Fibroblast of pulmonary artery (primary cell): ENCODE measurements around the gene CACNA1G.

Source experiments
- DNase-seq: peaks from one replicate; pipeline ENCODE4 v3.0.0-alpha.2; 2010; ENCODE audit warnings: low read depth
- H3K4me3 ChIP-seq: replicated peaks from 2 replicates; pipeline ENCODE4 v1.5.1; 2011; ENCODE audit warnings: low read depth, mild to moderate bottlenecking, control low read depth, low read length, moderate library complexity
- CTCF ChIP-seq: IDR thresholded peaks from 2 replicates; pipeline ENCODE4 v1.5.1; 2011; ENCODE audit warnings: mild to moderate bottlenecking, control low read depth, low read length, inconsistent platforms; ENCODE audit errors: missing control alignments

CACNA1G gene

DNA sequence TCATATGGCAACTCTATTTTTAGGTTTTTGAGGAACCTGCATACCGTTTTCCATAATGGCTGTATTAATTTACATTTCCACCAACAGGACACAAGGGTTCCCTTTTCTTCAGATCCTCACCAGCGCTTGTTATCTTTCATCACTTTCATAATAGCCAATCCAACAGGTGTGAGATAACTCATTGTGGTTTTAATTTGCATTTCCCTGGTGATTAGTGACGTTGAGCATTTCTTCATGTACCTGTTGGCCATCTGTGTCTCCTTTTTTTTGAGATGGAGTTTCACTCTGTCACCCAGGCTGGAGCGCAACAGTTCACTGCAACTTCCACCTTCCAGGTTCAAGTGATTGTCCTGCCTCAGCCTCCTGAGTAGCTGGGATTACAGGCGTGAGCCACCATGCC is 38.0 kb downstream of the CACNA1G start:
- H3K4me3 ChIP-seq: no peak overlapping the region
- TF ChIP-seq CTCF: no peak
- DNase-seq: no peak

DNA sequence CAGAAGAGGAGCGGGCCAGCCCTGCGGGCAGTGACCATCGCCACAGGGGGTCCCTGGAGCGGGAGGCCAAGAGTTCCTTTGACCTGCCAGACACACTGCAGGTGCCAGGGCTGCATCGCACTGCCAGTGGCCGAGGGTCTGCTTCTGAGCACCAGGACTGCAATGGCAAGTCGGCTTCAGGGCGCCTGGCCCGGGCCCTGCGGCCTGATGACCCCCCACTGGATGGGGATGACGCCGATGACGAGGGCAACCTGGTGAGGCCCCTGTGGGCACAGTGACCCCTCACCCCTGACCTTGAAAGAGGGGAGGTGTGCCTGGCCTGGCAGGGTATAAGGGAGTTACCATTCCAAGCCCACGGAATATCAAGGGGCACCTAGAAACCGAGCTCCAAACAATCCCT is 39.1 kb downstream of the CACNA1G start:
- DNase-seq: no peak
- no peak overlapping the region for H3K4me3 ChIP-seq
- no peak for TF ChIP-seq CTCF

DNA sequence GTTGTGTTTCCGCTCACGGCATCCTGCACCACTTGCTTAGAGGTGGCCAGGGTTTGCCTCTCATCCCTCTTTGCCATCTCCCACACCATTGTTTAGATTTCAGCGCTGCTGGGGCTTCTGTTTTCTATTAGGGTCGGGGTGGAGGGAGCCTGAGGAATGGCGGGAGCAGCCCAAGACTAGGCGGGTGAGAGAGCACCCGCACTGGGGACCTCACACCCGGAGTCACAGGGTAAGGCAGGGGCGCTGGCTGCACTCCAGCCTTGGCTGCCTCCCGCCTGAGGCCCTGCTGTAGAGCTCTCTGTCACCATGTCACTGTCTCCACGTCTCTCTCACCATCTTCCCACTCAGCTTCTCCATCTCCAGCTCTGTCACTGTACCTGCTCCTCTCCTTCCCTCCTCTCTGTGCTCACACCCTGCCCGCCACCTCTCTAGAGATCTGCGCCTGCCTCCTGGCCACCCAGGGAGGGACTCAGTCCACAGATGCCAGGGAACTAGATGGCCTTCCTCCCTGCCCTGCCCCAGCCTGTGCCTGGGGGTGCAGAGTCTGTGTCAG is 41.4 kb downstream of the CACNA1G start:
- no peak for TF ChIP-seq CTCF
- H3K4me3 ChIP-seq: no peak overlapping the region
- no peak for DNase-seq

DNA sequence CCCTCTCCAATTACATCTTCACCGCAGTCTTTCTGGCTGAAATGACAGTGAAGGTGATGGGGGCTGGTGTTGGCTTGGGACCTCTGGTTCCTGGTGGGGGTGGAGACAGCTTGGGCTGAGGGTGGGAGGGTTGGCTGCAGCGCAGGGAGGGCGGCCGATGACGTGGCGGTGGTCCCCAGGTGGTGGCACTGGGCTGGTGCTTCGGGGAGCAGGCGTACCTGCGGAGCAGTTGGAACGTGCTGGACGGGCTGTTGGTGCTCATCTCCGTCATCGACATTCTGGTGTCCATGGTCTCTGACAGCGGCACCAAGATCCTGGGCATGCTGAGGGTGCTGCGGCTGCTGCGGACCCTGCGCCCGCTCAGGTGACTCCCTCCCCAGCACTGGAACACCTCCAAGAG is 42.3 kb downstream of the CACNA1G start:
- no peak overlapping the region for H3K4me3 ChIP-seq
- TF ChIP-seq CTCF: no peak
- no peak for DNase-seq

- no peak overlapping the region for H3K4me3 ChIP-seq
- no peak for DNase-seq
Measured at GRCh38 chr17:50603340-50603739, 42.8 kb downstream of the CACNA1G start.

GRCh38 chr17:50604513-50604912 is 44.0 kb downstream of the CACNA1G start:
- DNase-seq: peak; percentile 91
- H3K4me3 ChIP-seq: no peak overlapping the region
- TF ChIP-seq CTCF: no peak

More at GRCh38 chr17:50603340-50603739, 42.8 kb downstream of the CACNA1G start:
- peak; percentile 13 for TF ChIP-seq CTCF

- H3K4me3 ChIP-seq: no peak overlapping the region
- no peak for TF ChIP-seq CTCF
- DNase-seq: peak; percentile 54
Measured at GRCh38 chr17:50605429-50605828, 44.9 kb downstream of the CACNA1G start.
